NB4 (cell line): ENCODE results near the gene OR10X1.

ENCODE experiments used
- POLR2A ChIP-seq: IDR thresholded peaks from 2 replicates; pipeline ENCODE4 v1.6.1; 2011; ENCODE audit warnings: mild to moderate bottlenecking; ENCODE audit not compliant: insufficient read length; ENCODE audit errors: extremely low read depth
- TF ChIP-seq, protein P1 (sequence below): IDR thresholded peaks from 2 replicates; pipeline ENCODE4 v1.6.1; 2011; ENCODE audit warnings: low read depth, low read length

DNA sequence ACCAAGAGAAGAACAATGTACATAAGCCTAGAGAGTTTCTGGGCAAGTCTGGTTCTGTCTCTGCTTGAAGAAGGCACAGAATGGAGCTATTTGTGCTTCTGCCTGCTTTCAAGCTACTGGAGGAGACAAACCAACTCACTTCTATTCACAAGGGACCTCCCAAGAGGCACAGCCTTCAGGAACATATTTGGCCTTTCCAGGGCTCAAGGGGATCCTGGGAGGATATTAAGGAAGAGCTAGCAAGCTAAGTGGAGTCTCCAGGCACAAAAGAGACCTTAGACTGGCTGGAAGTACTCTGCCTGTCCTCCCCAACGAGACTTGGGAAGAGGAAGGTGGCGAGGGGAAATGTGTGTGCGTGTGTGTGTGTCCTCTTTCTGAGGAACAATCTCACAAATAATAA lies 25.3 kb downstream of the OR10X1 start, which contains the start of gene OR6Y1:
- TF ChIP-seq POLR2A, result no peak
- TF ChIP-seq, protein P1, sequence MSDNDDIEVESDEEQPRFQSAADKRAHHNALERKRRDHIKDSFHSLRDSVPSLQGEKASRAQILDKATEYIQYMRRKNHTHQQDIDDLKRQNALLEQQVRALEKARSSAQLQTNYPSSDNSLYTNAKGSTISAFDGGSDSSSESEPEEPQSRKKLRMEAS, result no peak
